HG02642 (cell line): ENCODE measurements around the gene CFL1.
"Not testable (repeated sequence)": the region's sequence is repeated elsewhere in the genome, so short reads cannot be mapped to it uniquely, and the experiment has no call there.

ENCODE experiments used
- ATAC-seq: cut with Tn5 transposase; IDR thresholded peaks from one replicate; pipeline ENCODE4 v1.9.1; 2021; ENCODE audit warnings: mild to moderate bottlenecking; ENCODE audit not compliant: unreplicated experiment, poor library complexity

Gene CFL1

DNA sequence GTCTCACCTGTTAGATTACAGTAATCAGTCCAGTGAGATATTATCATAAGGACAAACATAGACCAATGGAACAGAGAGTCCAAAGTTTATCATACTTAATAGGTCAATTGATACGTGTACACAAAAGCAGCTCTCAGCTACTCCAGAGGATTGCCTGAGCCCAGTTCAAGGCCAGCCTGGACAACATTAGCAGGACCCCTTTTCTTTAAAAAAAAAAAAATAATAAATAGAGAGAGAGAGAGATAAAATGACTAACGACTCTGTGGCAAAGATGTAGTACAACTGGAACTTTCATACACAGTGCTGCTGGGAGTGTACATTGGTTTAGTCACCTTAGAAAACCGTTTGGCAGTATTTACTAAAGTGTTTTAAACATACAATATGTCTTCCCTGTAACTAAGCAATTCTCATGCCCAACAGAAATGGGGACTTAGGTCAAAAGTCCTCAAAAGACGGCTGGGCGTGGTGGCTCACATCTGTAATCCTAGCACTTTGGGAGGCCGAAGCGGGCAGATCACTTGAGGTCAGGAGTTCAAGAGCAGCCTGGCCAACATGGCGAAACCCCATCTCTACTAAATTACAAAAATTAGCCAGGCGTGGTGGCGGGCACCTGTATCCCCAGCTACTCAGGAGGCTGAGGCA, 13.6 kb downstream of the CFL1 start:
- no peak for ATAC-seq

DNA sequence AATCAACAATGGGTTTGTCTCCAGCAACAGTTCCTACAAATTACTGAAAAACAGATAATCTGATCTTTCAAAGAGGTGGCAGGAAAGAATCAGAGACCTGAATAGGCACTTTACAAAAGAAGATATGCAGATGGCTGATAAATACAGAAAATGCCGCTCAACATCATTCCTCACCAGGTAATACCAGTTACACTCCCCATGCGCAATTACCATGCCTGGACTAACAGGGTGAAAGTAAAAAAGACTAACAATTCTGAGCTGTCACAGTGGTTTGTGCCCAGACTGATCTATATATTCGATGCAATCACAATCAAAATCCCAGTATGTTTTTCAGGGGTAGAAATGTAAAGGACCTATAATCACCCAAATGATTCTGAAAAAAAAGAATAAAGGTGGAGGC, 14.2 kb downstream of the CFL1 start:
- ATAC-seq, result no peak

DNA sequence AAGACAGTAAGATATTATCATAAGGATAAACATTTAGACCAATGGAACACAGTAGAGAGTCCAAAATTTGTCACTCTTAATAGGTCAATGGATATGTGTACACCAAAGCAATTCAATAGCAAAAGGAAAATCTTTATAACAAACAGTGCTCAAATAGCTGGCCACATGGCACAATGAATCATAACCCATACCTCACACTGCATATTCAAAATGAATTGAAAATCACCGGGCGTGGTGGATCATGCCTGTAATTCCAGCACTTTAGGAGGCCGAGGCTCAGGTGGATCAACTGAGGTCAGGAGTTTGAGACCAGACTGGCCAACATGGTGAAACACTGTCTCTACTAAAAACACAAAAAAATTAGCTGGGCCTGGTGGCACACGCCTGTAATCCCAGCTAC, 15.8 kb downstream of the CFL1 start:
- no peak for ATAC-seq

DNA sequence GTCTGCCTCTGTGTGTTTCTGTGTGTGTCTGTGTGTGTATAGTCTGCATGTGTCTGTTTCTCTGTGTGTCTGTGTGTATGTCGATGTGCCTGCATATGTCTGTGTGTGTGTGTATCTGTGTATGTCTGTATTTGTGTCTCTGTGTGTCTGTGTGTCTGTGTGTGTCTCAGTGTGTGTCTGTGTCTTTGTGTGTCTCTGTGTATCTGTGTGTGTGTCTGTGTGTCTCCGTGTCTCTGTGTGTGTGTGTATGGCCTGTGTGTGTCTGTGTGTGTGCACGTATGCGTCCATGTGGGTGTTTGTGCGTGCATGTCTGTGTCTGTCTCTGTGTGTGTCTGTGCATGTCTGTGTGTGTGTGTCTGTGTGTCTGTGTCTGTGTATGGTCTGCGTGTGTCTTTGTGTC, 23.8 kb downstream of the CFL1 start:
- ATAC-seq, result no peak

DNA sequence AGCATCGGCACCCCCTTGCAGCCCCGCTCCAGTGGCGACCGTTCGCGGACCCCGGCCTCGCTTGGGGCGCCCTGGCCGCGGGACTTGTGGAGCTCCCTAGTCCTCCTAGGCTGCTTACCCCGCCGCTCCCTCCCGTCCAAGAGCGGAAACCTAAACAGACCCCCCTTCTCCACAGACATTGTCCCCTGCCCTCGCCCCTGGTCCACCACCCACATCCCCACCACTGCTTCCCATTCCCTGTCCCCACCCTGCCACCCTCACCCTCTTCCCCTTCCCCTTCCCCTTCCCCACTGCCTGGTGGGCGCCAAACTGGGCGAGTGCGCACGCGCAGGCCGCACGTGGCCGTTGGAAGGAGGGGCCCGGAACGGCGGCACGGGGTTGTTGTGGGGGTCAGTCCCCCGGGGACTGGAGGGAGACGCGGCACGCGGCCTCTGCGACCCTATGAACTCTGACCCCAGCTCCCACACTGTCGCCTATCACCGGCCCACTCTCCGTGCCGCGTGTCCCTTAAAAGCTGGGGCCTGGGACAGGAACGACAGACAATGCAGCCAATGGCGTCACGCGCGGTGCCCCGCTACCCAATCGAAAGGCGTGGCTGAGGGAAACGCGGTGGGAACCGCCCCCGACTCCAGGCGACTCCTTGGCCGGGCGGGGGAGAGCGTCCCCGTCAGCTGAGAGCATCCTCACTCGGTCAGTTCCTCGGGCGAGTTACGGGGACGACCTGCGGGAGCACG, 24.5 kb downstream of the CFL1 start, which contains the start of gene SNX32:
Gene SNX32, plus strand, starts transcription at position 667 of the 734 bp plus-strand sequence. CDS start 103 bp downstream, outside the sequence.
- peak; percentile 95 for ATAC-seq

DNA sequence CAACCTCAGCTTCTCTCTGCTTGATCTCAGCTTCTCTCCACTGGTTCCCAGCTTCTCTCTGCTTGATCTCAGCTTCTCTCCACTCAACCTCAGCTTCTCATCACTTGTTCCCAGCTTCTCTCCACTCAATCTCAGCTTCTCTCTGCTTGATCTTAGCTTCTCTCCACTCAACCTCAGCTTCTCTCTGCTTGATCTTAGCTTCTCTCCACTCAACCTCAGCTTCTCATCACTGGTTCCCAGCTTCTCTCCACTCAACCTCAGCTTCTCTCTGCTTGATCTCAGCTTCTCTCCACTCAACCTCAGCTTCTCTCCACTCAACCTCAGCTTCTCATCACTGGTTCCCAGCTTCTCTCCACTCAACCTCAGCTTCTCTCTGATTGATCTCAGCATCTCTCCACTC, 25.7 kb downstream of the CFL1 start:
- ATAC-seq, result not testable (repeated sequence)

DNA sequence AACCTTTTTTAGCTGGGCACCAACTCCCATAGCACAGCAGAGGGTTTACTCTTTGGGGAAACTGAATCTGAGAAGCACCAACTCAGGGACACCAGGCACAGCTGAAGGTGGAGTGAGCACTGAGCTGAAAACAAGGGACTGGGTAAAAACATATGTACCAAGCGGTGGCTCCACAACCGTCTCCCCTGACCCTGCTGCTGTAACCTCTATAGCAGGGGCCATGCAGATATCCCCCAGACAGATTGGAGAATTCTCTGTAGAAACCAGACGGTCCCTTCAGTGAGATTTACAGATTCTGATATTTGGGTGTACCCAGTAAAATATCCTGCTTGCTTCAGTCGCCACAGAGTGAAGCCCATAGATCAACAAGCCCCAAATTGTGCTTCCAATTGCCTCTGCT, 28.5 kb downstream of the CFL1 start:
- ATAC-seq, result no peak

DNA sequence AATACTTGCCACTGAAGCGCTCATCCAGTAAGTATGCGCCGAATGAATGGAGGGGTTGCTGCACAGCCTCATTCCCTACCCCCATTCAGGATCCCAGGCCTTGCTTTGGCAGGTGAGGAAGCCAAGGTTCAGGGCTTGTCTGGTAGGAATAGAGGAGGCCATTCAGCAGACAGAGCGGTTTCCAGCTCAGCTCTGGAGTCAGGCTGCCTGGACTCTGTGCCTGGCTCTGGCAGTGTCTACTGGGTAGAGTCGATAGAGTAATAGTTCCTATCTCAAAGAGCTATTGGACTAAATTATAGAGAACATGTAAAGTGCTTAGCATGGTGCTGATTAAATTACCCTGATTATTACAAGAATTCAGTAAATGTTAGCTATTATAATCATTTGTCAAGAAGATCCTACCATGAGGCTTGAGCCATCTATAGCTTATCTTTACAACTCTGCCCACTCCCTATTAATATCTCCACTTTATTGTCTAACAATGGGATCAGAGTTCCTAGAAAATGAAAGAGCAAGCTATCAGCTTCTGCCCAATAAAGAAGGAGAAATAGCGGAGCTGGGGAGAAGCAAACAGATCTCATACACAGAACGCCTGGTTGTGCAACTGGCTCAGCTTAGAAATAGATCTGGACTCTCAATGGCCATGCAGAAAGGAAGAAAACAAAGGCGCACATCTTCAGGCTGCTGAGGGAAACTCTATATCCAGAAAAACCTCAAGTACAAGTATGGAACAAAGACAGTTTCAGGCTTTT, 30.8 kb downstream of the CFL1 start:
- ATAC-seq, result no peak

DNA sequence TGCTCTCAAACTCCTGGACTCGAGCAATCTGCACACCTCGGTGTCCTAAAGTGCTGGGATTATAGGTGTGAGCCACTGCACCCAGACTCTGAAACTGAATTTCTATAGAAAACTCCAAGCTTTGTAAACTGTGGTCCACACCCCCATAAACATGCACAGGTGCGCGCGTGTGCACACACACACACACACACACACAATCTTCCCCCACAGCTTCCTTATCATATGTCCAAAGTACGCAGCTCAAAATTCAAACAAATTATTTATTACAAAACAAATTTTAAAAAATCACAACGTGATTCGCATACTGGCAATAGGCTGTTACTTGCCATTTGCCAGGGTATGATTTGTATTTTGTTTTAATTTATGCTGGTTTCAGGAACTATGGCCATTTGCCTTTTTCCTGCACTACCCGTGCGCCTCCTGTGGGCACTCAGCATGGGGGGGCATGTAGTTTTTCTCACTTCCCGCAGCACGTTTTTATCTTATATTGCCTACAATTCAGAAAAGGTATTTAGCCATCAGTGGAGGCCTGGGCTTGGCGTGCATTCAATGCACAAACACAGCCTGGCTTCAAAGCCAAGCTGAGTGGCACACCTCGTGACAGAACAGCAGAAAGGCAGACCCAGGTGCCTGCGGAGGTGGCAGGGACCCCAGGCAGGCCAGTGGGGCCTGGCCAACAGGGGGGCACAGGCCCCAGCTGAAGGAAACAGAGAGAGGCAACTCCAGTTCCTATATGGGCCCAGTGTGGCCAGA, 35.0 kb downstream of the CFL1 start:
- ATAC-seq, result no peak

DNA sequence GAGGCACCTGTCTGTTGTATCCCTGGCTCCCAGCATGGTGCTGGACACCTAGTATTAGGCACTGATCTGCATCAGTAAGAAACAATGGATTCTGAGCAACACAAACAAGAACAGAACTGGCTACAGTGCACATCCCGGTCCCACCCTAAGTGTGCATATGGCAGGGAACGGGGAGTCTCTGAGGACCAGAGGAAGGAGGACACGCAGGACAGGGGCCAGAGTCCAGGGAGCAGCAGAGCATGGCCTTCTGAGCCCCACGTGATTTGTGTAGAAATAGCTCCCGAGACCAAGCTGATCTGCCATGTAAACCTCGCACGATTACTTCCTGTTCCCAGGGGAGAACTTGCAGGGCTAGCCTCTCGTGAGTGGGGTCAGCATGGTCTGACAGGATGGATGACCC, 36.9 kb downstream of the CFL1 start:
- no peak for ATAC-seq

DNA sequence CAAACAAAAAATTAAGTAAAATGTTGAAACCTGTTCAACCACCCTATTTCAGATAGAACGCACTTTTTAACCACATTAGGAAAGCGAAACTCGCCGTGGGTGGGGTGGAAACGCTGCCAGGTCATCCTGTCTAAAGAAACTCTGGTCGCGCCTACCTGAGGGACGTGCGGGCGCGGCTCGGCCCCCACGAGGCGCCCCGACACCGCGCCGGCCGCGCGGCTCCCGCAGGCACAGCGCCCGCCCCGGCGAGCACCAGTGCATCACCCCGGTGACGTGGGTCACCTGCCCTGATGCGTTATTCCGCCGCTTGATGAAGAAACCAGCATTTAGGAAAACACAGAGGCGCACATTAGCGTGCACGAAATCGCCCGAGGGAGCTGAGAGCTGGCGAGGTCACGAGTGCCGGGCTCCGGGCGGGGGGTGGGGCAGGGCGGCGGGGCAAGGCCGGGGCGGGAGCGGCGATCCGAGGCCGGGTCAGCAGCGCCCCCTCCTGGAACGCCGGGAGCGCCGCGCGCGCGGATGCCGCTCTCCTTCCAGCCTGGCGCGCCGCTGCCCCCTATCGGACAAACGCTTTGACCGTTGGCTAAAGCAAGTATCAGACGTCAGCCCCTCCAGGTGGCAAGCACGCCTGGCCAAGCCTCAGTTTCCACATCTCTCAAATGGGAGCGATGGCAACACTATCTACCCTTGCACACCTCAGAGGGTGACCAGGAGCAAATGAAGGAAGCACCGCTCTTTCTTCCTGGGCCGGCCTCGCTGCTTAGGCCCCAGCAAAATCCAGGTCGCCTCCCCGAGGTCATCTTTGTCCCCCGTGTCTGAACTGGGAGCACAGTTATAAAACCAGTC, 39.9 kb downstream of the CFL1 start:
- ATAC-seq, result peak; percentile 84

DNA sequence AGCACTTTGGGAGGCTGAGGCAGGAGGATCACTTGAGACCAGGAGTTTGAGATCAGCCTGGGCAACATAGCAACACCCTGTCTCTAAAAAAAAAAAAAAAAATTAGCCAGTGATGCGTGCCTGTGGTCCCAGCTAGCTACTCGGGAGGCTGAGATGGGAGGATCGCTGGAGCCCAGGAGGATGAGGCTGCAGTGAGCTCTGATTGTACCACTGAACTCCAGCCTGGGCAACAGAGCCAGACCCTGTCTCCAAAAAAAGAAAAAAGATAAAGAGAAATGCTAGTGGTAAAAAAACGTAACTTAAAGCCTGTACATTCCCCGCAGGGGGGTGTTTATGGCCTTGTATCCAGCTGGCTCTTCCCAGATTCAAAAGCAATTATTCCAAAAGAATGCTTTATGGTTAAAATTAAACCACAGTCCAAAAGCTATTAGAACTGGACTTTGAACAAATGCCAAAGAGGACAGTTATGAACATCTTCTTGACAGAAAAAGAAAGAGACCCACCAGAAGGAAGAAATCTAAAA, 40.6 kb downstream of the CFL1 start:
- ATAC-seq, result no peak

DNA sequence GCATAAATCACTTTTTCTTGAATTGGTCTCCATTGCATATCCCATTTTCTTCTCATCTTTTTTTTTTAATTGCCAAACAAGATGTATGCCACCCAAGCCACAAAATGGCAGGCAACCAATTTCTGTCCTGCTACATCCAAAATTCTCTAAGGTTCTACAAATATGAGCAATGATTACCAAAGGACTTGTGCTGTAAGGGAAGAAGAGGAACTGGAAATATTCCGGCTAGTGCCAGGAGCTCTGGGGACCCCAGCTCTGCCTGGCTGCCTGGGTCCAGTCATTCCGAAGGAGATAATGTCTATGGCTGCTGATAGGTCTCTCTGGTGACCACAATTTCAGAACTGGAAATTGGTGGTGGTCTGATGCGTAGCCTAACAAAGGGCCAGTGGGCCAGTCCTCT, 41.3 kb downstream of the CFL1 start:
- ATAC-seq, result no peak

DNA sequence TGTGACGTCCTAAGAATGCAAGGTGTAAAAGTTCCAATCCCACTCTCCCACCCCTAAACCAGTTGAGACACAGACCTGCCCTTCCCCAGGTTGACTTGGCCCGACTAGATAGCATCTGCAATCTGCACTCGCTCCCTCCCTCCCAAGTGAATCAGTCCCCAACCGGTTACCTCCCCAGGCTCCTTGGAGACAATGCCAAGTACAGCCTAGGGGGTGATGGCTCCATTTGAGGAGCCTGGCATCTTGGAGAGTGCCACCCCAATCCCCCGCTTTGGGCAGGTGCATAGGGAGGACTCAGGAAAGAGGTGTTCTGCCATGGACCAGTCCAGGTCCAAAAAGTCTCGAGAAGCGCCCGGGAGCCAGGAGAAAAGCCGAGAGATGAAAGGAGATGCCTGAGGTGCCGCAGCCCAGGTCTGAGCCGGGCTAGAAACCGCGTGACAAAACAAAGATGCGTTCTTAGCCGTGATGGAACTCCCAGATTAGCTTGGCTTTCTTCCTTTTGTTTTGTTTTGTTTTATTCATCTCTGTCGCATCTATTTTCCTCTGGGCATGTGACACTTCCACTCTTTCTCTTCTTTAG, 42.9 kb downstream of the CFL1 start:
- ATAC-seq, result no peak

DNA sequence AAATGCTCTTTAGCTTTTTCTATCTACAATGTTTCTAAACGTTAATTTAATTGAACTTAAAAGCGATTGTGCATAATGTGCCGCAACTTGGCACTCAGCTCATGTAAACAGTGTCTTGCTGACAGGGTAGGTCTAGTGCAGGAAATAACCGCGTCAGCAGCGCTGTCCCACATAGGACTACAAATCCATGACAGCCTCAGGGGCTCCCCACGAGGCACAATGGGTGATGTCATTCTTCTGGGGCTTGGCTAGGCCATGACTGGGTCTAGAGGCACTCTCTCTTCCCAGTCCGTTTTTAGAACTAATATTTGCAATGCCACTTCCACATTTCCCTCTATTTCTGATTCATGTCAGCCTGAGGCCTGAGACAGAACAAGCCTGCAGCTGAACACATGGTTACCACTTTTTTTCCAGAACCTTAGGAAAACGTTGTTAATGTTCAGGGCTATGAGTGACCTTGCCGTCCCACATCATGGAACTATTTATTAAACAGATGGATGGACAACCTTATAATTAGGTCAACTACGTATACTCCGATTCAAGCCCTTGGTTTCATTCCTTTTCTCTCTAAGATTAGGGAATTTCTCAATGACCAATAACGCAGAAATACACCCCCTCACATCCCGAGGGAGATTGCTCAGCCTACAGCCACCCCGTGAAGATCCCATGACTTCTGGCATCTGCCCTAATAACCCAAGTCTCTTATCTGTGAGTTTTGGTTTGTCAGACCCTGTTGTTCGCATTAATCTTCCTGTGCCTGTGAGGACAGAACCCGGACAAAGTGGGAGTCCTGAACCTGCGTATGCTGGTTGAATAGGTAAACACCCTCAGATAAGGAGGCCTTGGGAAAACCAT, 43.6 kb downstream of the CFL1 start:
- no peak for ATAC-seq

DNA sequence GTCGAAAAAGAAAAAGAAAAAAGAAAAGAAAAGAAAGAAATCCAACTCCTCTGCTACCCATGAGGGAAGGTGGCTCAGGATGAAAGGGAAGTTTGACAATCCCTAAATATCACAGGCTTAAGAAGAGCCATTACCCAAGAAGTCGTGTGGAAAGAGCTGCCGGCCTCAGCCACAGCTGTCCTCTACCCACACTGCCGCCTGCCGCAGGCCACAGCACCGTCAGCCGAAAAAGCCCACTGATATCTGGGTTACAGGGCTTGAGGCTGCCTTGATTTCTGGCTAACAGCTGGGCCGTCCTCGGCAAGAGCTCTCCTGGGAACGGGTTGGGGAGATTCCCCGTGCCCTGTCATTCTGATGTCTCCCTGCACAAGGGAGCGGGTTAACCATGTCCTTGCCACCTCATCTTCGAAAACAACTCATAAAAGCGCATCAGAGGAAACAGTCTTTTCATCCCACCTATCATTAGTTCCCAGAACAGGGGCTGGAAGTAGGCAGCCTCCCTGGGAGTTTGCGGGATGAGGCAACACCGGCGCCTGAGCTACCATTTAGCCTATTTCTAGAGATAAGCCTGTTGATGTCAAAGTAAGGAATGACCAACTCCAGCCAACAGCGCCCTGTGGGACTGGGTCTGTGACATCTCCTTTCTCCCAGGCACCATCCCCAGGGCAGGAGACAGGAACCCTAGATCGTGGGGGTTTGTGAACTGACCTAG, 46.1 kb downstream of the CFL1 start:
- ATAC-seq, result no peak

DNA sequence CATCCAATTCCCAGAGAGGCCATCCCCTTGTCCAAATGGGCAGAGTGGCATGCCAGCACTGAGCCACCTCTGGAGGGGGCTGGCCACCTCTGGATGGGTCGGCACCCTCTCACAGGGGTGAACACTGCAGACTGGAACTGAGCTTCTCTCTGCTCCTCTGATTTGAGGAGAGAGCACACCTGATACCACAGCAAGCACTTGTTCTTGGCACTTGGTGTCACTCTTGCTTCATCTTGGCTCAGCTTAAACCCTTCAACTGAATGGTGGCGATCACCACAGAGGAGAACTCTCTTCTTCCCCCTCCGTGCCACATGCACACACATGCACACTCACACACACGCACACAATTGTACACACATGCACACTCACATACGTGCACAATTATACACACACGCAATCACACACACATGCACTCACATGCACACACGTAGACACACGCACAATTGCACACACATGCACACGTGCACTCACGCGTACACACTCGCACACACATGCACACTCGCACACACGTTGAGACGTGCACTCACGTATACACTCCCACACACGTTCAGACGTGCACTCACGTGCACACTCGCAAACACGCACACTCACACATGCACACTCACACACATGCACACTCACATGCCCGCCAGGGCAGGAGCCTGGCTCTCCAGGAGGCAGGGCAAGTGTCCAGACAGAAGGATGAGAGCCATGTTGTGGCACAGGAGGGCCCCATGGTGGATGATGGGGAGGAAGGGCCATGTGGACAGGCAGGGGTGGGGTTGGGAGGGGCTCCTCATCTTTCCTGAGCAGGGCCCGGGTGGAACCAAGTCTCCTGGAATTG, 47.7 kb downstream of the CFL1 start:
- no peak for ATAC-seq
